GM20000 (cell line): ENCODE measurements around the gene FYN.

Experiments
- DNase-seq: peaks from one replicate; pipeline ENCODE4 v3.0.0; 2012; ENCODE audit warnings: low spot score
- CTCF ChIP-seq: IDR thresholded peaks from 2 replicates; pipeline ENCODE4 v1.5.1; 2012; ENCODE audit warnings: mild to moderate bottlenecking, control low read depth; ENCODE audit errors: extremely low read depth, missing control alignments

Gene FYN

GRCh38 chr6:111737065-111737521 is 136.2 kb downstream of the FYN start:
- no peak for TF ChIP-seq CTCF

DNA sequence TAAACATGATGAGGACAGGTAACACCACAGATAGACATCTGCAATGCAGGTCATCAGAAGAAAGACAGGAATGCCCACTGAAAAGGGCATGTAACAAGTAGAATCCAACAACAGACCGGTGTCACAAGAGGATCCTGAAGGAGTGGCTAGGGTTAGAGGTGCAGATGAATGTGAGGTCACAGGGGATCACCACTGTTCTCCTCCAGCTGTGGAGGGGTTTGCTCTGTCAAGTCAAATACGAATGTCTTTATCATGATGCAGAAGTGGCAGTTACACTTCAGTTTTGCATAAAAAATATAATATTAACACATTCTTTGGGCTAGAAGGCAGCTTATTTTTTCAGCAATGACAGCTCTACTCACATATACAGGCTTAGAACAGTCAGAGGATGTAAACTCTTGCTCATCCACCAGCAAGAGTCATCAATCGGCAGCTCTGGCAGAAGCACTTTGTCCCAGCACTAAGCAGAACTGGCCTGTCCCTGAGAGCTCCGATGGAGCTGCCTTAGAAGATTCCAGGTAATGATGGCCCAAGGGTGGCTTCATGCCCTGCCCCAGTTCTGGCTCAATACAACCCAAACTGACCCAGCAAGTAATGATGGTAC is 137.1 kb downstream of the FYN start:
- DNase-seq = no peak
- TF ChIP-seq CTCF = no peak

More at GRCh38 chr6:111737065-111737521, 136.2 kb downstream of the FYN start:
- no peak for DNase-seq

GRCh38 chr6:111734068-111735061 is 138.9 kb downstream of the FYN start:
- TF ChIP-seq CTCF = no peak
- no peak for DNase-seq

GRCh38 chr6:111732390-111732789 is 140.9 kb downstream of the FYN start:
- no peak for TF ChIP-seq CTCF

DNA sequence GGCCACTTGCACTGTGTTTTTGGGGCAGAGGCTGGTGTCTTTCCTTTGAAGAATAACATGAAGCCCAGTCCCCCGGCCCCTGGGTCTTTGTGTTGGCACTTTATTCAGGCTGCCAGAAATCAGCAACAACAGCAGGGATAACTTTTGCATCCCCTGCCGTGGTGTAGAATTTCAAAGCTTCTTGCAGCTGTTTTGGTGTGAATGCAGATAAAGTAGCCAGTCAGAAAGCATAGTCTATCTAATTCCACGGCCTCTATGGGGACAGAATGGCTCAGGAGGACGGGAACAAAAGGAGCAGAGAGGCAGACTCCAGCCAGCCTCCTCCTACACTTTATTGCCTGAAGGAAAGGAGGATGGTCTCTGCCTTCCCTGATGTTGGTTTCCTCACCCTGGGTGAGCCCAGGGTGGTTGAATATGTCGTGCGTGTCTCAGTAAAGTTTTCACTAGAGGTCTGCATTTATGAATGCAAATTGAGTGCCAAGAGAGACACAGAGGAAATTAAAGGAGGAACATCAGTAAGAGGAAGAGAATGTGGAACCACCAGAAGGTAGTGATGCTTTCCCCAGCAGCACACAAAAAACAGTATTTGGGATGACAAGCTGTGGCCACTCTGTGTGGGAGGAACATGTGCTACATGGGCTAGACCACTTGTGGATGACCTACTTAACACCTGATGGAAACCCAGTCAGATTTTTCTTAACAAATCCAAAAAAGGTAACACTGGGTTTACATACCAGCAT is 141.6 kb downstream of the FYN start:
- TF ChIP-seq CTCF = no peak
- DNase-seq = no peak

More at GRCh38 chr6:111732390-111732789, 140.9 kb downstream of the FYN start:
- DNase-seq = no peak

GRCh38 chr6:111730864-111731263 is 142.4 kb downstream of the FYN start:
- TF ChIP-seq CTCF = no peak
- no peak for DNase-seq
